Measurements from ENCODE around the gene PGAP6. TPM values are rescaled to one million over a fixed set of nuclear protein-coding genes. Genes with fewer than 3 reads are reported as not detected.

PGAP6 gene
- total and polyA plus RNA-seq, 2 of the 8 experiments (the other 6 are each of a cell fraction or from before 2014, with no cell fraction given), result 86.8 to 364 TPM

DNA sequence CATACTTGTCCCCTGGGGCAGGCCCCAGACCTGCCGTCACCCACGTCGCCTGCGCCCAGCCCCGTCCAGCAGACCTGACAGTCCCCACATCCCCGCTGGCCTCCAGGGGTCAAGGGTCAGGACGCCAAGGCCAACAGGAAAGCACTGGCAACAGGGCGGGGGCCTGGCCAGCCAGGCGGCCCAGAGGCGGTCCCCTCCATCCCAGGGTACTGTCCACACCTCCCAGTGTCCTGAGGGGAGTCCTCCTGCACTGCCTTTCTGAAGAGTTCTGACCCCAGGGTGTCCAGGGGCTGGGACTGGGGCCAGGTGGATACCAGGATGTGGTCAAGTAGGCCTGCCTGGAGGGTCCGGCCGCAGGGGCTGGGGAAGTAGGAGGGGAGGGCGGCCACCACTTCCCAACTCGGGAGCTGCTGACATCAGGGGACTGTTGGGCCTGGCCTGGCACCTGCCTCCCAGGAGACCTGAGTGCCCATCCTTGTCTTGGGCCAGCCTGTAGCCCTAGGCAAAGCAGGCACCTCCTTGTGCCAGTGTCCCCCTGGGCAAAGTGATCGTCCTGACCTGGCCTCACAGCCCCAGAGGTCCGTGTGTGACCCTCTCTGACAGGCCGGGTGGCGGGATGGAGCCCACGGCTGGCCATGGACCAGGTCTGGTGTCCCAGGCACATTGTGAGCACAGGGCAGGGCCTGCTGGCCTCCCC lies 22.6 kb downstream of the PGAP6 start:
- Histone ChIP-seq H2BK20ac (ENCODE audit: low read length) (no peak overlapping the region), H3K14ac (ENCODE audit: insufficient read length) (no peak overlapping the region), H3K79me2 (ENCODE audit: control insufficient read depth in 1 of 2, insufficient read depth in 2 of 2, low read length in 2 of 2) (no peaks in the 10 kb centered on the region), H2AFZ (ENCODE audit: low read length) (no peak overlapping the region), H3K4me3 (ENCODE audit: extremely low read depth in 1 of 4, insufficient read depth in 2 of 4, low read depth in 3 of 4, low read length in 4 of 4) (no peak overlapping the region), H2BK5ac (ENCODE audit: low read depth, low read length) (no peak overlapping the region), H3K27ac (ENCODE audit: low read depth, low read length) (no peak overlapping the region), H2BK12ac (ENCODE audit: low read depth, low read length) (no peak overlapping the region), H3K4ac (replicated peaks; ENCODE audit: insufficient read length, low read depth, low read length) (no peak overlapping the region), H3K9me3 (ENCODE audit: insufficient read depth in 2 of 2, low read depth in 1 of 2, low read length in 1 of 2) (no peaks in the 10 kb centered on the region), H3K18ac (ENCODE audit: extremely low read depth, low read length) (no peak overlapping the region), H2AK5ac (ENCODE audit: low read depth, low read length) (no peak overlapping the region), H3K23ac (ENCODE audit: insufficient read length) (no peak overlapping the region), H2BK15ac (ENCODE audit: low read length) (no peak overlapping the region), H4K91ac (replicated peaks; ENCODE audit: insufficient read length, low read length) (no peak overlapping the region), H4K8ac (ENCODE audit: extremely low read depth, insufficient read depth, low read length) (no peak overlapping the region), H3K23me2 (ENCODE audit: low read depth, low read length) (no peaks in the 10 kb centered on the region), H3K9ac (replicated peaks in 1 of 4; ENCODE audit: extremely low read depth in 1 of 4, low read depth in 3 of 4, low read length in 3 of 4) (no peak overlapping the region), H3K79me1 (ENCODE audit: low read depth, low read length) (no peaks in the 10 kb centered on the region), H4K5ac (ENCODE audit: insufficient read length, low read depth, low read length) (no peak overlapping the region), H4K20me1 (replicated peaks in 1 of 2; ENCODE audit: control insufficient read depth in 1 of 2, insufficient read depth in 2 of 2, low read length in 2 of 2) (peaks cover 0 to 3% of the 10 kb centered on the region in 2 experiments), H3K4me2 (ENCODE audit: insufficient read depth in 1 of 2, low read depth in 2 of 2, low read length in 2 of 2) (no peak overlapping the region), H3K4me1 (replicated peaks in 1 of 4; ENCODE audit: control insufficient read depth in 3 of 4, insufficient read depth in 4 of 4, low read length in 3 of 4) (no peaks in the 10 kb centered on the region; a peak in 2 of 7 replicates), H2BK120ac (replicated peaks; ENCODE audit: low read depth, low read length) (no peak overlapping the region), H3K56ac (replicated peaks; ENCODE audit: insufficient read length, low read depth, low read length) (no peak overlapping the region), H3K27me3 (replicated peaks in 1 of 4; ENCODE audit: control insufficient read depth in 3 of 4, extremely low read depth in 1 of 4, insufficient read depth in 3 of 4, low read length in 3 of 4) (no peaks in the 10 kb centered on the region), H3K36me3 (ENCODE audit: control insufficient read depth in 2 of 4, insufficient read depth in 4 of 4, low read length in 3 of 4) (no peaks in the 10 kb centered on the region)
- ChIA-PET CTCF (ENCODE audit: partially characterized antibody) (no interaction called here), POLR2A (ENCODE audit: partially characterized antibody) (interaction anchor here (0.9 to 1.3 kb wide), 2 partner anchors 131 to 172 kb away, joined by 3 read pairs; no protein-coding TSS in a partner anchor)
- TF ChIP-seq BRCA1 (IDR thresholded peaks at IDR 0.05; ENCODE audit: low read depth, low read length) (no peak), ATF3 (IDR thresholded peaks at IDR 0.05; ENCODE audit: insufficient read depth, low read depth, low read length) (no peak), SIRT6 (IDR thresholded peaks at IDR 0.05; ENCODE audit: low read length) (no peak), MAFK (IDR thresholded peaks at IDR 0.05; ENCODE audit: low read depth, low read length) (no peak), PHF8 (conservative IDR thresholded peaks at IDR 0.05; ENCODE audit: low read depth, low read length) (no peak), HDAC2 (IDR thresholded peaks at IDR 0.05; ENCODE audit: borderline replicate concordance in 1 of 2, low read depth in 2 of 2, low read length in 2 of 2) (no peak), BACH1 (IDR thresholded peaks at IDR 0.05; ENCODE audit: low read length) (no peak), USF2 (IDR thresholded peaks at IDR 0.05; ENCODE audit: low read length) (no peak), GABPA (IDR thresholded peaks at IDR 0.05; ENCODE audit: borderline replicate concordance, insufficient read depth, low read length) (no peak), JUN (IDR thresholded peaks at IDR 0.05; ENCODE audit: low read depth, low read length) (no peak)
- 96% methylated on average over 15 of the region's 19 CpGs; no CpG with 5 or more reads in 1 of the 2 experiments for WGBS, 2 experiments (ENCODE audit: extremely low coverage in 1 of 2, insufficient coverage in 1 of 2, insufficient read length in 1 of 2, insufficient replicate concordance in 2 of 2, low coverage in 1 of 2, low lambda C conversion rate in 2 of 2, missing lambda C conversion rate in 1 of 2)
- FAIRE-seq (no peak), DNase-seq (ENCODE audit: low read depth in 1 of 2, low spot score in 2 of 2) (no peak)

Measured in H1 (cell line).